HCT116 (cell line): Measurements from ENCODE around the gene ANKLE1. TPM values are rescaled to one million over a fixed set of nuclear protein-coding genes. Genes with fewer than 3 reads are reported as not detected.

Source experiments
- ATAC-seq: fragments of 200-7000 bp; cut with Tn5 transposase; 2 replicates; pipeline ENCODE4 v1.9.1; 2020; ENCODE audit warnings: mild to moderate bottlenecking, moderate library complexity
- BruUV-seq: library from RNA; stranded (reverse); fragments of 400-500 nt; replicated peaks from 2 replicates; lab custom pipeline; 2021; lab: Mats Ljungman, UMichigan
- CTCF ChIA-PET: fragments of 300-600 bp; sonication (Branson Sonifier 250); formaldehyde crosslinking; loops from one replicate; lab custom pipeline; 2021; ENCODE audit warnings: antibody characterized with exemption; lab: Charles Lee
- POLR2A ChIA-PET: fragments of 300-600, 350-600 bp; sonication (Branson Sonifier 250); formaldehyde crosslinking; loops from one replicate; lab custom pipeline; 2021; ENCODE audit warnings: antibody characterized with exemption; lab: Charles Lee
- RAD21 ChIA-PET, 2 experiments: fragments of 300-600 bp; sonication (Branson Sonifier 250); formaldehyde crosslinking; loops; one replicate each; lab custom pipeline; 2023; ENCODE audit warnings: low total read pairs in 2 of 2; ENCODE audit not compliant: uncharacterized antibody in 2 of 2, unreplicated experiment in 2 of 2, low non-redundant PET in 1 of 2; lab: Charles Lee
- DNase-seq: peaks from one replicate; pipeline ENCODE4 v3.0.0-alpha.2; 2010; ENCODE audit warnings: low read depth, low spot score
- H2AFZ ChIP-seq: fragments of 200-600 bp; shearing (Covaris generic), sonication (generic); 2 replicates; pipeline ENCODE4 v1.6.1; 2017; ENCODE audit warnings: low read depth, mixed run types, mixed read lengths, antibody characterized with exemption, low read length; ENCODE audit not compliant: poor library complexity, severe bottlenecking
- H3K27ac ChIP-seq: 2 replicates; pipeline ENCODE4 v1.5.1; 2012; ENCODE audit warnings: low read depth, low read length
- H3K27me3 ChIP-seq: fragments of 200-600 bp; sonication (generic); 2 replicates; pipeline ENCODE4 v1.6.1; 2016; ENCODE audit warnings: mixed run types, low read length, mixed read lengths; ENCODE audit not compliant: insufficient read depth
- H3K36me3 ChIP-seq, 2 experiments: fragments of 200-500 bp in 1 of 2; fragments of 200-600 bp in 1 of 2; sonication (Bioruptor generic) in 1 of 2; sonication (generic) in 1 of 2; 2 replicates each; pipeline versions ENCODE4 v1.5.1 to v1.6.1; 2014 to 2016; ENCODE audit warnings: low read length in 2 of 2, inconsistent platforms in 1 of 2, mixed read lengths in 1 of 2, mixed run types in 1 of 2; ENCODE audit not compliant: insufficient read depth in 2 of 2, control insufficient read depth in 1 of 2
- H3K4me1 ChIP-seq, 2 experiments: fragments of 200-600 bp in 1 of 2; sonication (generic) in 1 of 2; 2 replicates each; pipeline versions ENCODE4 v1.5.1 to v1.6.1; 2012 to 2017; ENCODE audit warnings: low read length in 2 of 2, inconsistent platforms in 1 of 2, mild to moderate bottlenecking in 1 of 2, mixed read lengths in 1 of 2, mixed run types in 1 of 2, moderate library complexity in 1 of 2; ENCODE audit not compliant: insufficient read depth in 2 of 2, control insufficient read depth in 1 of 2
- H3K4me2 ChIP-seq: fragments of 200-600 bp; sonication (generic); 2 replicates; pipeline ENCODE4 v1.6.1; 2017; ENCODE audit warnings: mixed run types, low read length, mixed read lengths
- H3K4me3 ChIP-seq, 2 experiments: fragments of 200-600 bp in 1 of 2; sonication (generic) in 1 of 2; replicated peaks in 1 of 2; 2 replicates each; pipeline ENCODE4 v1.5.1; 2011 to 2016; ENCODE audit warnings: low read length in 2 of 2, control low read depth in 1 of 2, low read depth in 1 of 2, mild to moderate bottlenecking in 1 of 2, mixed read lengths in 1 of 2, mixed run types in 1 of 2
- H3K79me2 ChIP-seq: fragments of 200-600 bp; sonication (generic); 2 replicates; pipeline ENCODE4 v1.6.1; 2017; ENCODE audit warnings: mild to moderate bottlenecking, mixed run types, low read length, moderate library complexity, mixed read lengths; ENCODE audit not compliant: insufficient read depth
- H3K9ac ChIP-seq: fragments of 200-600 bp; sonication (generic); 2 replicates; pipeline ENCODE4 v1.6.1; 2016; ENCODE audit warnings: low read length, mixed read lengths
- H3K9me2 ChIP-seq: fragments of 200-600 bp; sonication (generic), shearing (Covaris generic); 2 replicates; pipeline ENCODE4 v1.6.1; 2017; ENCODE audit warnings: mixed run types, mild to moderate bottlenecking, moderate library complexity; ENCODE audit not compliant: insufficient read depth
- H3K9me3 ChIP-seq, 2 experiments: fragments of 200-500 bp in 1 of 2; fragments of 200-600 bp in 1 of 2; sonication (Bioruptor generic) in 1 of 2; sonication (generic) in 1 of 2; 2 replicates each; pipeline ENCODE4 v1.6.1; 2014 to 2017; ENCODE audit warnings: low read length in 2 of 2, mixed read lengths in 2 of 2, inconsistent platforms in 1 of 2, low read depth in 1 of 2, mild to moderate bottlenecking in 1 of 2, mixed run types in 1 of 2, moderate library complexity in 1 of 2; ENCODE audit not compliant: control insufficient read depth in 1 of 2, insufficient read depth in 1 of 2
- H4K20me1 ChIP-seq: fragments of 200-600 bp; sonication (generic), shearing (Covaris generic); 2 replicates; pipeline ENCODE4 v1.6.1; 2017; ENCODE audit warnings: mixed run types, mild to moderate bottlenecking, moderate library complexity; ENCODE audit not compliant: insufficient read depth
- CBX3 ChIP-seq: IDR thresholded peaks from 2 replicates; pipeline ENCODE4 v1.6.1; 2012; ENCODE audit warnings: low read depth
- CEBPB ChIP-seq: IDR thresholded peaks from 2 replicates; pipeline ENCODE4 v1.6.1; 2012; ENCODE audit warnings: low read depth
- EGR1 ChIP-seq: IDR thresholded peaks from 2 replicates; pipeline ENCODE4 v1.6.1; 2012; ENCODE audit warnings: low read depth
- ELF1 ChIP-seq: IDR thresholded peaks from 2 replicates; pipeline ENCODE4 v1.6.1; 2012; ENCODE audit warnings: low read depth, borderline replicate concordance
- FOSL1 ChIP-seq: IDR thresholded peaks from 2 replicates; pipeline ENCODE4 v1.6.1; 2012; ENCODE audit warnings: low read depth
- POLR2A ChIP-seq: IDR thresholded peaks from 2 replicates; pipeline ENCODE4 v1.7.0; 2011; ENCODE audit warnings: borderline replicate concordance; ENCODE audit not compliant: insufficient read depth, insufficient read length; ENCODE audit errors: extremely low read depth
- RAD21 ChIP-seq: IDR thresholded peaks from 2 replicates; pipeline ENCODE4 v1.6.1; 2012; ENCODE audit warnings: low read depth, mild to moderate bottlenecking
- SIN3A ChIP-seq: IDR thresholded peaks from 2 replicates; pipeline ENCODE4 v1.6.1; 2012; ENCODE audit warnings: low read depth
- SP1 ChIP-seq: IDR thresholded peaks from 2 replicates; pipeline ENCODE4 v1.6.1; 2012; ENCODE audit warnings: low read depth
- ZNF274 ChIP-seq: fragments of 200-500 bp; sonication (Bioruptor generic); IDR thresholded peaks from 2 replicates; pipeline ENCODE4 v1.6.1; 2014; ENCODE audit warnings: mild to moderate bottlenecking, low read depth, low read length, inconsistent platforms
- intact Hi-C: fragments of 100-400 bp; cut with micrococcal nuclease; formaldehyde crosslinking; loops from 2 replicates; pipeline ENCODE4 v1.10.0; 2022
- total RNA-seq: library from RNA; stranded (reverse); gene quantifications from one replicate; pipeline ENCODE4 v1.2.1, GENCODE V29; 2021; ENCODE audit not compliant: unreplicated experiment
- TF ChIP-seq, protein P1 (sequence below): IDR thresholded peaks from 2 replicates; pipeline ENCODE4 v1.6.1; 2011; ENCODE audit warnings: mild to moderate bottlenecking, low read length, moderate library complexity; ENCODE audit not compliant: insufficient replicate concordance; ENCODE audit errors: extremely low read depth
- TF ChIP-seq, protein P2 (sequence below): IDR thresholded peaks from 2 replicates; pipeline ENCODE4 v1.6.1; 2012
- TF ChIP-seq, protein P3 (sequence below): IDR thresholded peaks from 2 replicates; pipeline ENCODE4 v1.6.1; 2012; ENCODE audit warnings: low read depth

Gene ANKLE1
- total RNA-seq, 1 experiment from 2014 or later = 14.8 TPM

DNA sequence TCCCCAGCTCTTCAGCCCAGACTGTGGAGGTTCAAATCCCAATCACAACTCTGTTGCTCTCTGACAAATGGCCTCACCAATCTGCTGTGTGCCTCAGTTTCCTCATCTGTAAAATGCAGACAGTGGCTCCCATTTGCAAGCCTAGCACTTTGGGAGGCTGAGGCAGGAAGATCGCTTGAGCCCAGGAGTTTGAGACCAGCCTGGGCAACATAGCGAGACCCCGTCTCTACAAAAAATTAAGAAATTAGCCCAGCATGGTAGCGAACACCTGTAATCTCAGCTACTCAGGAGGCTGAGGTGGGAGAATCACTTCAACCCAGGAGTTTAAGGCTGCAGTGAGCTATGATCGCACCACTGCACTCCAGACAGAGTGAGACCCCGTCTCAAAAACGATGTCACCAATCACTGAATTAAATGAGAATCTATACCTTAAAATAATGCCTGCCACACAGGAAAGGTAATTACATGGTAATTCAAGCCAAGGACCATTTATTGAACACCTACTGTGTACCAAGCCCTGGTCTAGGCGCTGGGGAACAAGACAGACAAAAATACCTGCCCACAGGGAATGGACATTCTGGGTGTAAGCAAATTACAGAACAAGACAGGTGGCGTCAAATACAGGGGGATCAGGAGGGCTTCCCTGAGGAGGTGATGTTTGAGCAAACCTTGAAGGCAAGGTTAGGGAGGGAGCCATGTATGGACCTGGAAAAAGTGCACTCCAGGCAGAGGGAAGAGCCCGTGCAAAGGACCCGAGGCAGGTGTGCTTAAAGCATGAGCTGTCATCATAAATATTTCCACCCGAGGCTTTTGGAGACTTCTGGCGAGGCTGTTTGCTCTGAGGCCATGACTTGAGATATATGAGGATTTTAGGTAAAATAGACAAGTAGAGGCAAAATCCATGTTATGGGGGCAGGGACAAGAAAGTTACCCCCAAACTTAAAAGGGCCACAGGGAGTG lies 43.7 kb upstream of the ANKLE1 start:
- TF ChIP-seq RAD21 (no peak), ZNF274 (no peak), SIN3A (no peak), CBX3 (no peak), EGR1 (no peak), ELF1 (no peak)
- DNase-seq (no peak), ATAC-seq (no peak)
- RAD21 ChIA-PET = no interaction called here
- H3K27ac ChIP-seq = no peak overlapping the region
- BruUV-seq = no TSS peak
- H2AFZ ChIP-seq = no peak overlapping the region
- peaks cover 20 to 37% of the 10 kb centered on the region in 2 experiments for H3K4me1 ChIP-seq
- H3K79me2 ChIP-seq = peaks cover 56% of the 10 kb centered on the region
- POLR2A ChIA-PET = interaction anchor here (3.8 kb wide), 1 partner anchor 12 kb away, joined by 29 read pairs; the partner anchor contains the start of gene OCEL1
- H3K9ac ChIP-seq = no peak overlapping the region
- peaks cover 0 to 15% of the 10 kb centered on the region in 2 experiments; a peak in 3 of 4 replicates for H3K36me3 ChIP-seq
- H3K9me2 ChIP-seq = no peaks in the 10 kb centered on the region
- H4K20me1 ChIP-seq = peaks cover 7% of the 10 kb centered on the region; the same call in 1 of the 2 replicates
- H3K4me2 ChIP-seq = no peak overlapping the region
- H3K9me3 ChIP-seq = no peaks in the 10 kb centered on the region
- no peaks in the 10 kb centered on the region for H3K27me3 ChIP-seq
- CTCF ChIA-PET = no interaction called here
- intact Hi-C loops = no loop called here
- H3K4me3 ChIP-seq = no peak overlapping the region

DNA sequence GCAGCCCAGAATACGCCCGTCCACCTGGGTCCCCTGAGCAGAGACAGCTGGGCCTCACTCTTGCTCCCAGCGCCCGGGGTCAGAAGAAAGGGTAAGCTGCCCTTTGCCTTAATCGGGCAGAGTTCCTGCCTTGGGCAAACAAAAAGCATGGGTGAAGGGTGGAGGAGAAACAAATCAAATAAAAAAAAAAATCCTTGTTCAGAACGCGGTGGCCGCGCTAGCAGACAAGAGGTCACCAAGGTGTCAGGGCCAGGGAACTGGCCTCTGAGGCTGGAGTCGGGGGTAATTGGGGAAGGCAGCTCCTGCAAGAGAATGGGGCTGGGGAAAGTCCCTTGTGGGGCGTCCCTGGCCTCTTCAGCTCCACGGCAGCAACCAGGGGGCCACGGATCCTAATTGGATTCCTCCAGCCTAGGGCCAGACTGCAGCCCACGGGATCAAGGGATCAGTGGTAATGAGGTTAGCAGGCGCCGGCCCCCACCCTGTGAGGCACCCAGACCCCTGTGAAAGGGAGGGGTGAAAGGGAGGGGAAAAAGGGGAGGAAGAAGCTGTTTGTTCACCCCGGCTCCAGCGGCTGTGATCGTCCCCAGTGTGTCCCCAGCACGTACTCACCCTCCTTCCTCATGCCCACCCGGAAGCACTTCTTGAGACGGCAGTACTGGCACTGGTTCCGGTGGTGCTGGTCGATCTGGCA lies 41.5 kb upstream of the ANKLE1 start:
- intact Hi-C loops = no loop called here
- DNase-seq (no peak), ATAC-seq (no peak)
- no peaks in the 10 kb centered on the region for H3K27me3 ChIP-seq
- ChIA-PET POLR2A (interaction anchor here (1.5 kb wide), 1 partner anchor 14 kb away, joined by 4 read pairs; the partner anchor contains the start of gene OCEL1), CTCF (no interaction called here), RAD21 (no interaction called here)
- H3K36me3 ChIP-seq = peaks cover 0 to 4% of the 10 kb centered on the region in 2 experiments; a peak in 1 of 4 replicates
- no peak overlapping the region for H3K4me3 ChIP-seq
- no TSS peak for BruUV-seq
- no peaks in the 10 kb centered on the region for H4K20me1 ChIP-seq
- H3K79me2 ChIP-seq = peaks cover 56% of the 10 kb centered on the region
- no peaks in the 10 kb centered on the region for H3K9me2 ChIP-seq
- no peaks in the 10 kb centered on the region for H3K9me3 ChIP-seq
- H3K4me1 ChIP-seq = peaks cover 24 to 47% of the 10 kb centered on the region in 2 experiments
- no peak overlapping the region for H3K9ac ChIP-seq
- no peak overlapping the region for H3K4me2 ChIP-seq
- no peak overlapping the region for H2AFZ ChIP-seq
- H3K27ac ChIP-seq = no peak overlapping the region; the same call in 1 of the 2 replicates
- TF ChIP-seq CEBPB (no peak), POLR2A (no peak), FOSL1 (no peak), SP1 (no peak)
- TF ChIP-seq, protein P1, sequence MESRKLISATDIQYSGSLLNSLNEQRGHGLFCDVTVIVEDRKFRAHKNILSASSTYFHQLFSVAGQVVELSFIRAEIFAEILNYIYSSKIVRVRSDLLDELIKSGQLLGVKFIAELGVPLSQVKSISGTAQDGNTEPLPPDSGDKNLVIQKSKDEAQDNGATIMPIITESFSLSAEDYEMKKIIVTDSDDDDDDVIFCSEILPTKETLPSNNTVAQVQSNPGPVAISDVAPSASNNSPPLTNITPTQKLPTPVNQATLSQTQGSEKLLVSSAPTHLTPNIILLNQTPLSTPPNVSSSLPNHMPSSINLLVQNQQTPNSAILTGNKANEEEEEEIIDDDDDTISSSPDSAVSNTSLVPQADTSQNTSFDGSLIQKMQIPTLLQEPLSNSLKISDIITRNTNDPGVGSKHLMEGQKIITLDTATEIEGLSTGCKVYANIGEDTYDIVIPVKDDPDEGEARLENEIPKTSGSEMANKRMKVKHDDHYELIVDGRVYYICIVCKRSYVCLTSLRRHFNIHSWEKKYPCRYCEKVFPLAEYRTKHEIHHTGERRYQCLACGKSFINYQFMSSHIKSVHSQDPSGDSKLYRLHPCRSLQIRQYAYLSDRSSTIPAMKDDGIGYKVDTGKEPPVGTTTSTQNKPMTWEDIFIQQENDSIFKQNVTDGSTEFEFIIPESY = no peak
- TF ChIP-seq, protein P2, sequence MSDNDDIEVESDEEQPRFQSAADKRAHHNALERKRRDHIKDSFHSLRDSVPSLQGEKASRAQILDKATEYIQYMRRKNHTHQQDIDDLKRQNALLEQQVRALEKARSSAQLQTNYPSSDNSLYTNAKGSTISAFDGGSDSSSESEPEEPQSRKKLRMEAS = no peak
- TF ChIP-seq, protein P3, sequence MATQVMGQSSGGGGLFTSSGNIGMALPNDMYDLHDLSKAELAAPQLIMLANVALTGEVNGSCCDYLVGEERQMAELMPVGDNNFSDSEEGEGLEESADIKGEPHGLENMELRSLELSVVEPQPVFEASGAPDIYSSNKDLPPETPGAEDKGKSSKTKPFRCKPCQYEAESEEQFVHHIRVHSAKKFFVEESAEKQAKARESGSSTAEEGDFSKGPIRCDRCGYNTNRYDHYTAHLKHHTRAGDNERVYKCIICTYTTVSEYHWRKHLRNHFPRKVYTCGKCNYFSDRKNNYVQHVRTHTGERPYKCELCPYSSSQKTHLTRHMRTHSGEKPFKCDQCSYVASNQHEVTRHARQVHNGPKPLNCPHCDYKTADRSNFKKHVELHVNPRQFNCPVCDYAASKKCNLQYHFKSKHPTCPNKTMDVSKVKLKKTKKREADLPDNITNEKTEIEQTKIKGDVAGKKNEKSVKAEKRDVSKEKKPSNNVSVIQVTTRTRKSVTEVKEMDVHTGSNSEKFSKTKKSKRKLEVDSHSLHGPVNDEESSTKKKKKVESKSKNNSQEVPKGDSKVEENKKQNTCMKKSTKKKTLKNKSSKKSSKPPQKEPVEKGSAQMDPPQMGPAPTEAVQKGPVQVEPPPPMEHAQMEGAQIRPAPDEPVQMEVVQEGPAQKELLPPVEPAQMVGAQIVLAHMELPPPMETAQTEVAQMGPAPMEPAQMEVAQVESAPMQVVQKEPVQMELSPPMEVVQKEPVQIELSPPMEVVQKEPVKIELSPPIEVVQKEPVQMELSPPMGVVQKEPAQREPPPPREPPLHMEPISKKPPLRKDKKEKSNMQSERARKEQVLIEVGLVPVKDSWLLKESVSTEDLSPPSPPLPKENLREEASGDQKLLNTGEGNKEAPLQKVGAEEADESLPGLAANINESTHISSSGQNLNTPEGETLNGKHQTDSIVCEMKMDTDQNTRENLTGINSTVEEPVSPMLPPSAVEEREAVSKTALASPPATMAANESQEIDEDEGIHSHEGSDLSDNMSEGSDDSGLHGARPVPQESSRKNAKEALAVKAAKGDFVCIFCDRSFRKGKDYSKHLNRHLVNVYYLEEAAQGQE = no peak
